Karpas-422 (cell line): Measurements from ENCODE around the gene NCBP1. TPM values are rescaled to one million over a fixed set of nuclear protein-coding genes. Genes with fewer than 3 reads are reported as not detected.

Experiments
- DNase-seq: peaks from one replicate; pipeline ENCODE4 v3.0.0-alpha.2; 2015
- H2AFZ ChIP-seq: fragments of 200-600 bp; sonication (generic); 2 replicates; pipeline ENCODE4 v1.6.1; 2014; ENCODE audit warnings: antibody characterized with exemption, low read length, mixed read lengths
- H3K27ac ChIP-seq: fragments of 200-600 bp; sonication (generic); 2 replicates; pipeline ENCODE4 v1.5.1; 2014; ENCODE audit warnings: mild to moderate bottlenecking, low read length, moderate library complexity
- H3K27me3 ChIP-seq: fragments of 200-600 bp; sonication (generic); 2 replicates; pipeline ENCODE4 v1.6.1; 2014; ENCODE audit warnings: low read length, mixed read lengths
- H3K36me3 ChIP-seq: fragments of 200-600 bp; sonication (generic); 2 replicates; pipeline ENCODE4 v1.6.1; 2014; ENCODE audit warnings: low read length, mixed read lengths; ENCODE audit not compliant: insufficient read depth
- H3K4me1 ChIP-seq: fragments of 200-600 bp; sonication (generic); 2 replicates; pipeline ENCODE4 v1.6.1; 2014; ENCODE audit warnings: mild to moderate bottlenecking, low read length, mixed read lengths
- H3K4me2 ChIP-seq: fragments of 200-600 bp; sonication (generic); 2 replicates; pipeline ENCODE4 v1.6.1; 2014; ENCODE audit warnings: low read length, low read depth, mild to moderate bottlenecking; ENCODE audit not compliant: poor library complexity, severe bottlenecking
- H3K4me3 ChIP-seq: fragments of 200-600 bp; sonication (generic); 2 replicates; pipeline ENCODE4 v1.5.1; 2014; ENCODE audit warnings: mild to moderate bottlenecking, antibody characterized with exemption, low read length, mixed read lengths
- H3K79me2 ChIP-seq: fragments of 200-600 bp; sonication (generic); 2 replicates; pipeline ENCODE4 v1.6.1; 2014; ENCODE audit warnings: mild to moderate bottlenecking, low read length, mixed read lengths
- H3K9ac ChIP-seq: fragments of 200-600 bp; sonication (generic); 2 replicates; pipeline ENCODE4 v1.6.0; 2014; ENCODE audit warnings: low read length
- H3K9me2 ChIP-seq: fragments of 200-600 bp; sonication (generic), shearing (Covaris generic); replicated peaks from 2 replicates; pipeline ENCODE4 v1.6.0; 2014; ENCODE audit warnings: mild to moderate bottlenecking, low read length, moderate library complexity; ENCODE audit not compliant: insufficient read depth
- H3K9me3 ChIP-seq: fragments of 300-700, 200-600 bp; sonication (generic); 2 replicates; pipeline ENCODE4 v1.6.1; 2014; ENCODE audit warnings: low read length, mixed read lengths
- H4K20me1 ChIP-seq: fragments of 200-600 bp; sonication (generic); 2 replicates; pipeline ENCODE4 v1.6.1; 2014; ENCODE audit warnings: mild to moderate bottlenecking, antibody characterized with exemption, low read length, low read depth; ENCODE audit not compliant: insufficient read depth
- total RNA-seq: library from RNA; depleted of rRNA; stranded (reverse); fragments of >200 nt; shearing (Covaris generic); gene quantifications from 2 replicates; pipeline ENCODE4 v1.2.3, GENCODE V29; 2014; ENCODE audit warnings: low replicate concordance; rRNA removed

Gene NCBP1
- total RNA-seq, 1 experiment from 2014 or later: 41.9 TPM

DNA sequence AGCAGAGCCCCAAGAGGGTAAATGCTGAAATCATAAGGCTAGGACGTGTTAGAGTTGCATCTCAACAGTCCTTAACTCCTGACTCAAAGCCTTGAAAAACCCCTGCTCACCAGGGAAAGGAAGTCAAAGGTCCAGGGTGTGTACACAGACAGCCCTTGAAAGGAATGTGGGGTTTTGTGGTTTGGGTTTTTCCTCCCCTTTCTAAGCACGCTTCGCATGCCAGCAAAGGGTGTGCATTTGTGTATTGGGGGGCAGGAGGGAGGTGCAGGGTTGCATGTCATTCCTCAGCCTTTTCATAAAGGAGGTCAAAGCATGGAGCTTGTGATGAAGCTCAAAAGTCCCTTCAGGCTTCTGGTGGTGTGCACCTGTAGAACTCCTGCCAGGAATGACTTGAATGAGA lies 80.8 kb downstream of the NCBP1 start:
- H3K4me3 ChIP-seq: no peak overlapping the region
- no peak for DNase-seq
- no peak overlapping the region for H3K27ac ChIP-seq
- H3K9me3 ChIP-seq: no peaks in the 10 kb centered on the region
- no peak overlapping the region for H3K9ac ChIP-seq
- no peaks in the 10 kb centered on the region for H4K20me1 ChIP-seq
- H3K4me1 ChIP-seq: no peaks in the 10 kb centered on the region
- H3K79me2 ChIP-seq: no peaks in the 10 kb centered on the region
- H3K36me3 ChIP-seq: no peaks in the 10 kb centered on the region
- H2AFZ ChIP-seq: no peak overlapping the region
- no peak overlapping the region for H3K4me2 ChIP-seq
- H3K27me3 ChIP-seq: no peaks in the 10 kb centered on the region
- no peaks in the 10 kb centered on the region for H3K9me2 ChIP-seq

DNA sequence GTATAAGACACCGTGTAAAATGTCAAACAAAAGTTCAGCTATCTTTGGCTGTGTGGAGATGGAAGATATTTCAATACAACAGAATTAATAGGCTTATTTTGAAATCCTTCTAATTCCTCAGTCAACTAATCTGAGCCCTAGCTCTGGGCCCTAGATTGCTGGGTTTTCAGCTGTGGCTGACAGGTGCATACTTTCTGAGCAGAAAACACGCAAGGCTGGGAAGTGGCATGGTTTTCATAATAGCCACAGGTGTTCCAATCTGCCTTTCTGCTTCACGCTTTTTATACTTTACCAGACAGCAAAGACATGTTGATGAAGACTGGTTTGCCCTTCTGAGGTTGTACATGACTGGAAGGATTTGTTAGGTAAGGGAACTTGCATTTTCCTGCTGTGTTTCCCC lies 84.2 kb downstream of the NCBP1 start:
- no peak overlapping the region for H3K4me2 ChIP-seq
- no peak overlapping the region for H2AFZ ChIP-seq
- H3K79me2 ChIP-seq: no peaks in the 10 kb centered on the region
- H3K9me3 ChIP-seq: 0 out of 2 replicates have a peak, but pooled peaks cover 4% of the 10 kb centered on the region
- H3K27ac ChIP-seq: no peak overlapping the region
- H4K20me1 ChIP-seq: no peaks in the 10 kb centered on the region
- no peaks in the 10 kb centered on the region for H3K27me3 ChIP-seq
- no peak for DNase-seq
- H3K4me1 ChIP-seq: no peaks in the 10 kb centered on the region
- H3K36me3 ChIP-seq: no peaks in the 10 kb centered on the region
- no peak overlapping the region for H3K9ac ChIP-seq
- no peak overlapping the region for H3K4me3 ChIP-seq
- H3K9me2 ChIP-seq: no peaks in the 10 kb centered on the region

DNA sequence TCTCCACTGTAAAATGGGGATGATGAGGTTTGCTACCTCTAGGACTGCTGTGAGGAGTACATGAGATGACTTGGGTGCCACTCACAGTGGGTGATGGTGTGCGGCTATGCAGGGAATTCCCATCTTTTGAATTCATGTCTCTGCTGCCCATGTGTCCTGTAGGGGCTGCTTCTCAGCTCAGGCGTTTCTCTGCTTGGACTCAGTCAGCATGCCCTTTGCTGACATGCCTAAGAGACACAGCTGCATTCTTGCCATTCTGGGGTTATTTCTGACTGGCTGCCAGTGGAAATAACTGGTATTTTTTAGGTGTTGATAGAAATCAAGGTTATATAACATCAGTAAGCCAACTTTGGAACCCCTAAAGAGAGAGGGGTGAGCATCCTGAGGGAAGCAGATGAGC lies 87.8 kb downstream of the NCBP1 start:
- Histone ChIP-seq H3K4me2 (no peak overlapping the region), H3K79me2 (no peaks in the 10 kb centered on the region), H3K9me2 (no peaks in the 10 kb centered on the region), H3K9me3 (0 out of 2 replicates have a peak, but pooled peaks cover 4% of the 10 kb centered on the region), H3K27me3 (no peaks in the 10 kb centered on the region), H3K27ac (no peak overlapping the region), H4K20me1 (no peaks in the 10 kb centered on the region), H2AFZ (no peak overlapping the region), H3K9ac (no peak overlapping the region), H3K36me3 (no peaks in the 10 kb centered on the region), H3K4me1 (no peaks in the 10 kb centered on the region), H3K4me3 (no peak overlapping the region)
- DNase-seq: no peak

- Histone ChIP-seq H3K4me2 (no peak overlapping the region), H3K27me3 (no peaks in the 10 kb centered on the region), H4K20me1 (no peaks in the 10 kb centered on the region), H3K9ac (no peak overlapping the region), H3K4me3 (no peak overlapping the region), H3K9me3 (0 out of 2 replicates have a peak, but pooled peaks cover 4% of the 10 kb centered on the region), H3K9me2 (no peaks in the 10 kb centered on the region), H3K27ac (no peak overlapping the region), H3K36me3 (no peaks in the 10 kb centered on the region), H3K4me1 (no peaks in the 10 kb centered on the region), H2AFZ (no peak overlapping the region), H3K79me2 (no peaks in the 10 kb centered on the region)
- no peak for DNase-seq
Measured at GRCh38 chr9:97722331-97722730, 88.7 kb downstream of the NCBP1 start.

Other genes with a start within 250 kb of the NCBP1 start
- 18.5 and 23.4 TPM in 2 replicates for gene TDRD7, start 221.7 kb upstream of the NCBP1 start, total RNA-seq
- gene TMOD1, start 132.2 kb upstream of the NCBP1 start, total RNA-seq: 0.25 TPM in 1 of 2 replicates, not detected in the other
- gene TSTD2, start 453 bp upstream of the NCBP1 start, total RNA-seq: 23.8 and 29.2 TPM in 2 replicates
- gene XPA, start 63.5 kb downstream of the NCBP1 start, total RNA-seq: 22.2 and 28.8 TPM in 2 replicates
- not detected in 2 replicates for gene FOXE1, start 219.4 kb downstream of the NCBP1 start, total RNA-seq